ENCODE results near the gene CHRNB1.
A peak's percentile ranks its signal among the peaks of the same experiment; 100 is the strongest.

Gene CHRNB1

GRCh38 chr17:7499161-7499560 lies 54.3 kb downstream of the CHRNB1 start:
- H3K36me3 ChIP-seq: peaks cover 96% of the 10 kb centered on the region

GRCh38 chr17:7501729-7502128 lies 56.9 kb downstream of the CHRNB1 start:
- Histone ChIP-seq H3K27me3 (ENCODE audit: insufficient read depth, low read depth, severe bottlenecking) (no peaks in the 10 kb centered on the region), H3K36me3 (peaks cover 100% of the 10 kb centered on the region), H3K27ac (no peak overlapping the region), H3K4me3 (ENCODE audit: low read depth, low read length) (no peak overlapping the region), H3K9me3 (ENCODE audit: severe bottlenecking) (no peaks in the 10 kb centered on the region)
- no peak for DNase-seq
- TF ChIP-seq CTCF (IDR thresholded peaks at IDR 0.05; ENCODE audit: low read depth, low read length): no peak

More at GRCh38 chr17:7499161-7499560, 54.3 kb downstream of the CHRNB1 start:
- H3K27ac ChIP-seq: no peak overlapping the region
- no peaks in the 10 kb centered on the region for H3K9me3 ChIP-seq (ENCODE audit: severe bottlenecking)
- TF ChIP-seq CTCF (IDR thresholded peaks at IDR 0.05; ENCODE audit: low read depth, low read length): no peak
- DNase-seq: no peak
- no peak overlapping the region for H3K4me3 ChIP-seq (ENCODE audit: low read depth, low read length)
- H3K27me3 ChIP-seq (ENCODE audit: insufficient read depth, low read depth, severe bottlenecking): no peaks in the 10 kb centered on the region

GRCh38 chr17:7502171-7502847 lies 57.4 kb downstream of the CHRNB1 start:
- H3K4me3 ChIP-seq (ENCODE audit: low read depth, low read length): no peak overlapping the region
- no peaks in the 10 kb centered on the region for H3K9me3 ChIP-seq (ENCODE audit: severe bottlenecking)
- no peak for DNase-seq
- no peak overlapping the region for H3K27ac ChIP-seq
- no peaks in the 10 kb centered on the region for H3K27me3 ChIP-seq (ENCODE audit: insufficient read depth, low read depth, severe bottlenecking)
- no peak for TF ChIP-seq CTCF (IDR thresholded peaks at IDR 0.05; ENCODE audit: low read depth, low read length)
- peaks cover 100% of the 10 kb centered on the region for H3K36me3 ChIP-seq

- H3K27ac ChIP-seq: no peak overlapping the region
- no peak overlapping the region for H3K4me3 ChIP-seq (ENCODE audit: low read depth, low read length)
- no peak for DNase-seq
- peak; percentile 53 for TF ChIP-seq CTCF (IDR thresholded peaks at IDR 0.05; ENCODE audit: low read depth, low read length)
- no peaks in the 10 kb centered on the region for H3K27me3 ChIP-seq (ENCODE audit: insufficient read depth, low read depth, severe bottlenecking)
- no peaks in the 10 kb centered on the region for H3K9me3 ChIP-seq (ENCODE audit: severe bottlenecking)
- H3K36me3 ChIP-seq: peaks cover 100% of the 10 kb centered on the region
Measured at GRCh38 chr17:7502987-7503386, 58.1 kb downstream of the CHRNB1 start.

GRCh38 chr17:7503521-7503920 lies 58.7 kb downstream of the CHRNB1 start:
- Histone ChIP-seq H3K36me3 (peaks cover 100% of the 10 kb centered on the region), H3K27ac (no peak overlapping the region)

More at GRCh38 chr17:7503521-7503920, 58.7 kb downstream of the CHRNB1 start:
- Histone ChIP-seq H3K9me3 (ENCODE audit: severe bottlenecking) (no peaks in the 10 kb centered on the region), H3K27me3 (ENCODE audit: insufficient read depth, low read depth, severe bottlenecking) (no peaks in the 10 kb centered on the region), H3K4me3 (ENCODE audit: low read depth, low read length) (no peak overlapping the region)
- no peak for DNase-seq
- no peak for TF ChIP-seq CTCF (IDR thresholded peaks at IDR 0.05; ENCODE audit: low read depth, low read length)

Measured in WERI-Rb-1 (cell line).